Neural cell (in vitro differentiated cells): ENCODE measurements around the gene MMP24.

Experiments used
- CTCF ChIP-seq: fragments of 450-650 bp; IDR thresholded peaks from 2 replicates; pipeline ENCODE4 v1.5.1; 2014; ENCODE audit warnings: antibody characterized with exemption, mild to moderate bottlenecking, moderate library complexity; ENCODE audit not compliant: poor library complexity, severe bottlenecking
- EP300 ChIP-seq: fragments of 450-650 bp; conservative IDR thresholded peaks from 2 replicates; pipeline ENCODE4 v1.6.1; 2014; ENCODE audit warnings: antibody characterized with exemption, mild to moderate bottlenecking, moderate library complexity; ENCODE audit not compliant: poor library complexity, severe bottlenecking
- EZH2 ChIP-seq: fragments of 200-600, 300-800 bp; shearing (Covaris generic), sonication (generic); IDR thresholded peaks from 2 replicates; pipeline ENCODE4 v1.6.1; 2014; ENCODE audit warnings: antibody characterized with exemption, low read length, borderline replicate concordance, mild to moderate bottlenecking; ENCODE audit not compliant: insufficient read depth, poor library complexity, severe bottlenecking
- POLR2AphosphoS5 ChIP-seq: IDR thresholded peaks from 2 replicates; pipeline ENCODE4 v1.6.1; 2012
- RAD21 ChIP-seq: fragments of 450-650 bp; conservative IDR thresholded peaks from 2 replicates; pipeline ENCODE4 v1.6.1; 2014; ENCODE audit warnings: antibody characterized with exemption, mild to moderate bottlenecking, moderate library complexity
- REST ChIP-seq: IDR thresholded peaks from 2 replicates; pipeline ENCODE4 v1.6.1; 2012; ENCODE audit warnings: borderline replicate concordance
- SMC3 ChIP-seq: fragments of 450-650 bp; conservative IDR thresholded peaks from 2 replicates; pipeline ENCODE4 v1.6.1; 2014; ENCODE audit warnings: antibody characterized with exemption, mild to moderate bottlenecking, moderate library complexity; ENCODE audit not compliant: poor library complexity
- TAF1 ChIP-seq: IDR thresholded peaks from 2 replicates; pipeline ENCODE4 v1.6.1; 2012; ENCODE audit warnings: low read depth

GRCh38 chr20:35295674-35296073, 69.2 kb downstream of the MMP24 start:
- TF ChIP-seq CTCF, result no peak
- TF ChIP-seq SMC3, result no peak
- no peak for TF ChIP-seq EZH2
- no peak for TF ChIP-seq POLR2AphosphoS5
- no peak for TF ChIP-seq TAF1
- no peak for TF ChIP-seq REST
- no peak for TF ChIP-seq RAD21
- no peak for TF ChIP-seq EP300
